Measurements from ENCODE around the gene TXNL1. TPM values are rescaled to one million over a fixed set of nuclear protein-coding genes. Genes with fewer than 3 reads are reported as not detected.

Gene TXNL1
- total and polyA plus RNA-seq, 2 donors (not counting 3 experiments of a cell fraction or from before 2014, with no cell fraction given): 29.5 to 81.2 TPM

- Histone ChIP-seq H3K27ac (ENCODE audit: insufficient read depth, low read depth, low read length) (peak overlapping the region; percentile 97), H3K9ac (replicated peaks; ENCODE audit: extremely low read depth, insufficient read depth, low read length) (peak overlapping the region; percentile 80), H3K79me2 (ENCODE audit: control insufficient read depth, insufficient read depth, low read length) (peaks cover 44% of the 10 kb centered on the region), H3K9me3 (replicated peaks; ENCODE audit: control insufficient read depth, insufficient read depth, low read length) (no peaks in the 10 kb centered on the region), H3K4me1 (ENCODE audit: control insufficient read depth, extremely low read depth, insufficient read depth, low read length) (peaks cover 27% of the 10 kb centered on the region), H2AFZ (ENCODE audit: low read depth, low read length) (peak overlapping the region; percentile 84), H4K20me1 (replicated peaks; ENCODE audit: control insufficient read depth, extremely low read depth, insufficient read depth, low read length) (peaks cover 9% of the 10 kb centered on the region), H3K9me1 (replicated peaks; ENCODE audit: control insufficient read depth, extremely low read depth, insufficient read depth, low read length) (no peaks in the 10 kb centered on the region), H3K36me3 (ENCODE audit: control insufficient read depth in 2 of 2, extremely low read depth in 1 of 2, insufficient read depth in 2 of 2, low read length in 2 of 2) (peaks cover 0 to 2% of the 10 kb centered on the region in 2 experiments), H3K27me3 (ENCODE audit: control insufficient read depth in 2 of 2, insufficient read depth in 2 of 2, low read length in 2 of 2) (no peaks in the 10 kb centered on the region), H3K4me2 (ENCODE audit: insufficient read depth, low read length) (peak overlapping the region; percentile 89), H3K4me3 (replicated peaks in 1 of 3; ENCODE audit: insufficient read depth in 1 of 3, low read depth in 1 of 3, low read length in 3 of 3) (peak overlapping the region; percentile 28 to 84 (median 39))
- FAIRE-seq (no peak), DNase-seq (ENCODE audit: low read depth, low spot score) (no peak)
- TSS peak; percentile 85 for BruUV-seq (replicated peaks)
- dilution Hi-C loops (cut with MboI; ENCODE audit: extremely low pct_ligation_motif_present, low sequenced_read_pairs): no loop called here
- intact Hi-C loops (cut with micrococcal nuclease): loop anchor here (5.0 kb wide), 1 partner anchor 437 kb away; no protein-coding TSS in a partner anchor
- TF ChIP-seq POLR2AphosphoS5 (IDR thresholded peaks at IDR 0.05; ENCODE audit: insufficient read depth, low read depth, low read length): no peak
- no peak for TF ChIP-seq FOS (IDR thresholded peaks at IDR 0.05; ENCODE audit: borderline replicate concordance, insufficient read depth, low read length)
- no peak for TF ChIP-seq POLR2A (IDR thresholded peaks at IDR 0.05; ENCODE audit: low read depth, low read length)
- no peak for TF ChIP-seq GATA2 (IDR thresholded peaks at IDR 0.05; ENCODE audit: insufficient read depth, insufficient read length, low read depth, low read length)
- no peak for TF ChIP-seq EZH2 (IDR thresholded peaks at IDR 0.05; ENCODE audit: borderline replicate concordance, low read depth, low read length, severe bottlenecking)
- no peak for TF ChIP-seq MAX (IDR thresholded peaks at IDR 0.05; ENCODE audit: insufficient read depth, insufficient read length)
- no peak for TF ChIP-seq MYC (IDR thresholded peaks at IDR 0.05; ENCODE audit: low read depth, low read length)
- TF ChIP-seq CTCF (IDR thresholded peaks at IDR 0.05; ENCODE audit: extremely low read depth in 1 of 2, insufficient read depth in 1 of 2, low read depth in 1 of 2, low read length in 2 of 2): no peak
- no peak for TF ChIP-seq JUN (IDR thresholded peaks at IDR 0.05; ENCODE audit: borderline replicate concordance, insufficient read depth, insufficient read length, low read depth)
- ChIA-PET CTCF (interaction anchor here (1.4 kb wide), 1 partner anchor 70 kb away, joined by 3 read pairs; no protein-coding TSS in a partner anchor), POLR2A (interaction anchor here (0.8 kb wide), 1 partner anchor 12 kb away, joined by 3 read pairs; the partner anchor contains the start of gene WDR7)
Measured at GRCh38 chr18:56639104-56639381, 651 bp upstream of the TXNL1 start.

Measured in endothelial cell of umbilical vein (primary cell).